OCI-LY1 (cell line): ENCODE data around the gene SOS1.

Experiments
- H2AFZ ChIP-seq: fragments of 200-600 bp; sonication (generic), shearing (Covaris generic); 2 replicates; pipeline ENCODE4 v1.6.0; 2014; ENCODE audit warnings: antibody characterized with exemption, mild to moderate bottlenecking, low read length
- H3F3A ChIP-seq: fragments of 200-600 bp; sonication (generic), shearing (Covaris generic); 2 replicates; pipeline ENCODE4 v1.6.0; 2014; ENCODE audit warnings: mild to moderate bottlenecking, antibody characterized with exemption, low read length, moderate library complexity; ENCODE audit not compliant: insufficient read depth
- H3K27ac ChIP-seq: fragments of 200-600 bp; sonication (generic); 2 replicates; pipeline ENCODE4 v1.5.1; 2014; ENCODE audit warnings: low read length, mixed run types, mild to moderate bottlenecking, low read depth; ENCODE audit not compliant: poor library complexity, severe bottlenecking
- H3K27me3 ChIP-seq: fragments of 200-600 bp; sonication (generic); 2 replicates; pipeline ENCODE4 v1.6.0; 2014; ENCODE audit warnings: antibody characterized with exemption, mild to moderate bottlenecking, low read length, moderate library complexity; ENCODE audit not compliant: insufficient read depth
- H3K36me3 ChIP-seq: fragments of 200-600 bp; sonication (generic); 2 replicates; pipeline ENCODE4 v1.6.1; 2014; ENCODE audit warnings: mild to moderate bottlenecking, antibody characterized with exemption, low read length, moderate library complexity, mixed read lengths; ENCODE audit not compliant: insufficient read depth
- H3K4me1 ChIP-seq: fragments of 200-600 bp; sonication (generic); 2 replicates; pipeline ENCODE4 v1.5.1; 2014; ENCODE audit warnings: mild to moderate bottlenecking, low read length, moderate library complexity; ENCODE audit not compliant: insufficient read depth, severe bottlenecking
- H3K4me2 ChIP-seq: fragments of 200-600 bp; sonication (generic), shearing (Covaris generic); 2 replicates; pipeline ENCODE4 v1.6.1; 2014; ENCODE audit warnings: low read length
- H3K4me3 ChIP-seq: fragments of 200-600 bp; sonication (generic); 2 replicates; pipeline ENCODE4 v1.5.1; 2014; ENCODE audit warnings: low read length, low read depth, mild to moderate bottlenecking, mixed read lengths; ENCODE audit not compliant: poor library complexity, severe bottlenecking
- H3K79me2 ChIP-seq: fragments of 200-600 bp; shearing (Covaris generic); 2 replicates; pipeline ENCODE4 v1.6.1; 2016; ENCODE audit warnings: mixed run types, low read length, mixed read lengths; ENCODE audit not compliant: insufficient read depth
- H3K9ac ChIP-seq: fragments of 200-600 bp; sonication (generic), shearing (Covaris generic); 2 replicates; pipeline ENCODE4 v1.6.1; 2014; ENCODE audit warnings: mild to moderate bottlenecking, low read length, mixed read lengths
- H3K9me2 ChIP-seq: fragments of 200-600 bp; sonication (generic), shearing (Covaris generic); 2 replicates; pipeline ENCODE4 v1.6.1; 2014; ENCODE audit warnings: low read depth, mild to moderate bottlenecking, low read length, mixed read lengths
- H3K9me3 ChIP-seq: fragments of 200-600 bp; shearing (Covaris generic); 2 replicates; pipeline ENCODE4 v1.6.1; 2014; ENCODE audit warnings: low read length, mixed read lengths
- H4K20me1 ChIP-seq: fragments of 200-600 bp; sonication (generic), shearing (Covaris generic); 2 replicates; pipeline ENCODE4 v1.6.0; 2016; ENCODE audit warnings: mild to moderate bottlenecking, low read length; ENCODE audit not compliant: insufficient read depth
- CTCF ChIP-seq: fragments of 200-600 bp; sonication (generic), shearing (Covaris generic); IDR thresholded peaks from 2 replicates; pipeline ENCODE4 v1.5.1; 2017; ENCODE audit warnings: mild to moderate bottlenecking, antibody characterized with exemption, low read length, moderate library complexity, mixed read lengths
- EZH2 ChIP-seq: fragments of 200-600 bp; sonication (generic), shearing (Covaris generic); IDR thresholded peaks from 2 replicates; pipeline ENCODE4 v1.8.0; 2017; ENCODE audit warnings: borderline replicate concordance, mixed run types, mild to moderate bottlenecking, antibody characterized with exemption, low read length, moderate library complexity, mixed read lengths

Gene SOS1

DNA sequence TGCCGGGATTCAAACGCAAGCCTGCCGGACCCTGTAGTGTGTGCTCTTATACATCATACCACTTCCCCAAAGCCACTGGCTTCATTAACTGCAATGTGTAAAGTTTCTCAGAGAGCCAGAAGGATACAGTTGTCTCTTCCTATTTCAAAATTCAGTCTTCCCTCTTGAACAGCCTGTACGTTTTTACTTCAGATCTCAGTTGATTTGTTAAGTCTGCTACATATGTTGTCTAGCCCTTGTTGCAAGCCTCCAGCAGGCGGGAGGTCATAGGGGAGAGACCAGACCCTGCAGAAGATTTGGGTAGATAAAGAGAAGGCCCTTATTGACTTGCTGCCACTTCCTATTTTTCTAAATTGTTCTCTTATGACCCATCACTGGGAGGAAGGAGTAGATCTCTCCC lies 174.9 kb downstream of the SOS1 start:
- Histone ChIP-seq H3K4me1 (no peaks in the 10 kb centered on the region), H3K27ac (no peak overlapping the region)

DNA sequence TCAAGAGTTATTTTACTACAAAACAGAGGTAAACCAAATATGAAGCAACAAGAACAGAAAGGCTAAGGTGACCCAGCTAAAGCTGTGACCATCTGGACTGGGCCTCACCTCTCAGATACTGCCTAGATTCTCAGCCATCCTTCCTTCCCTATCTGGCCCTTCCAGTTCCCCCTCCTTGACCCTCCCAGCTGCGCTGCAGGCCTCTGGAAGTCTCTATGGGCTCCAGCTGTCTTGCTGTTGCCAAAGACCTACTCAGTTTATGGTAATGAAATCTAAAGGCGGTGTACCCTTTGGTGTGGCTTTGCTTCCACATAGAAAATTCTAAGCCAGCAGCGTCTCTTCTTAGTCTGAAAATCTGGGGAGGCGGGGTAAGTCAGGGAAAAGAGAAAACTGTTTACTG lies 175.5 kb downstream of the SOS1 start:
- Histone ChIP-seq H3F3A (no peaks in the 10 kb centered on the region), H2AFZ (no peak overlapping the region), H3K9me3 (no peaks in the 10 kb centered on the region), H3K27me3 (no peaks in the 10 kb centered on the region), H3K9me2 (no peaks in the 10 kb centered on the region), H4K20me1 (no peaks in the 10 kb centered on the region), H3K36me3 (no peaks in the 10 kb centered on the region), H3K4me1 (no peaks in the 10 kb centered on the region), H3K79me2 (no peaks in the 10 kb centered on the region), H3K4me2 (no peak overlapping the region), H3K27ac (no peak overlapping the region), H3K9ac (no peak overlapping the region), H3K4me3 (no peak overlapping the region)
- TF ChIP-seq CTCF (no peak), EZH2 (no peak)

More for the DNA sequence above, 174.9 kb downstream of the SOS1 start:
- H2AFZ ChIP-seq, result no peak overlapping the region
- H3K9me3 ChIP-seq, result no peaks in the 10 kb centered on the region
- H3K4me2 ChIP-seq, result no peak overlapping the region
- no peaks in the 10 kb centered on the region for H3K36me3 ChIP-seq
- H3K27me3 ChIP-seq, result no peaks in the 10 kb centered on the region
- no peak overlapping the region for H3K9ac ChIP-seq
- no peak overlapping the region for H3K4me3 ChIP-seq
- H3K9me2 ChIP-seq, result no peaks in the 10 kb centered on the region
- TF ChIP-seq CTCF, result no peak
- TF ChIP-seq EZH2, result no peak
- no peaks in the 10 kb centered on the region for H3K79me2 ChIP-seq
- no peaks in the 10 kb centered on the region for H4K20me1 ChIP-seq
- no peaks in the 10 kb centered on the region for H3F3A ChIP-seq

GRCh38 chr2:38943784-38944183 lies 177.1 kb downstream of the SOS1 start:
- no peak for TF ChIP-seq EZH2
- TF ChIP-seq CTCF, result no peak
- no peak overlapping the region for H3K4me3 ChIP-seq
- no peaks in the 10 kb centered on the region for H4K20me1 ChIP-seq

More at GRCh38 chr2:38943784-38944183, 177.1 kb downstream of the SOS1 start:
- no peaks in the 10 kb centered on the region for H3K27me3 ChIP-seq
- no peak overlapping the region for H2AFZ ChIP-seq
- H3K27ac ChIP-seq, result no peak overlapping the region
- H3K9me3 ChIP-seq, result no peaks in the 10 kb centered on the region
- H3K36me3 ChIP-seq, result no peaks in the 10 kb centered on the region
- H3K79me2 ChIP-seq, result no peaks in the 10 kb centered on the region
- H3K9me2 ChIP-seq, result no peaks in the 10 kb centered on the region
- H3K4me2 ChIP-seq, result no peak overlapping the region
- H3F3A ChIP-seq, result no peaks in the 10 kb centered on the region
- H3K9ac ChIP-seq, result no peak overlapping the region
- H3K4me1 ChIP-seq, result no peaks in the 10 kb centered on the region
